Hepatocyte (in vitro differentiated cells): ENCODE results near the gene SAMD3. TPM values are rescaled to one million over a fixed set of nuclear protein-coding genes. Genes with fewer than 3 reads are reported as not detected.

Source experiments
- DNase-seq: peaks from one replicate; pipeline ENCODE4 v3.0.0-alpha.2; 2016; ENCODE audit warnings: low spot score
- H2AFZ ChIP-seq: fragments of 200-600 bp; sonication (generic); 2 replicates; pipeline ENCODE4 v1.6.0; 2016; ENCODE audit warnings: antibody characterized with exemption, mild to moderate bottlenecking
- H3K27ac ChIP-seq: fragments of 200-600 bp; sonication (generic); 2 replicates; pipeline ENCODE4 v1.5.1; 2016; ENCODE audit warnings: mild to moderate bottlenecking
- H3K27me3 ChIP-seq: fragments of 200-600 bp; sonication (generic); 2 replicates; pipeline ENCODE4 v1.6.1; 2016
- H3K36me3 ChIP-seq: fragments of 200-600 bp; sonication (generic); replicated peaks from 2 replicates; pipeline ENCODE4 v1.5.1; 2016; ENCODE audit warnings: low read depth; ENCODE audit not compliant: insufficient read depth
- H3K4me1 ChIP-seq: fragments of 200-600 bp; sonication (generic); 2 replicates; pipeline ENCODE4 v1.5.1; 2016; ENCODE audit warnings: mild to moderate bottlenecking, moderate library complexity; ENCODE audit not compliant: insufficient read depth
- H3K4me2 ChIP-seq: fragments of 200-600 bp; sonication (generic); 2 replicates; pipeline ENCODE4 v1.6.0; 2016
- H3K4me3 ChIP-seq: fragments of 200-600 bp; sonication (generic); 2 replicates; pipeline ENCODE4 v1.5.1; 2016; ENCODE audit warnings: mild to moderate bottlenecking
- H3K79me2 ChIP-seq: fragments of 200-600 bp; sonication (generic); 2 replicates; pipeline ENCODE4 v1.6.0; 2017; ENCODE audit warnings: mild to moderate bottlenecking
- H3K9me2 ChIP-seq: fragments of 200-600 bp; sonication (generic); replicated peaks from 2 replicates; pipeline ENCODE4 v1.6.0; 2017; ENCODE audit warnings: mild to moderate bottlenecking; ENCODE audit not compliant: insufficient read depth
- H3K9me3 ChIP-seq: fragments of 200-600 bp; sonication (generic); 2 replicates; pipeline ENCODE4 v1.5.1; 2016; ENCODE audit warnings: low read depth, mild to moderate bottlenecking
- H4K20me1 ChIP-seq: fragments of 200-600 bp; sonication (generic); 2 replicates; pipeline ENCODE4 v1.6.0; 2016; ENCODE audit warnings: mild to moderate bottlenecking; ENCODE audit not compliant: insufficient read depth, poor library complexity, severe bottlenecking
- CTCF ChIP-seq: fragments of 200-600 bp; sonication (generic); IDR thresholded peaks from 2 replicates; pipeline ENCODE4 v1.5.1; 2016; ENCODE audit warnings: antibody characterized with exemption, mild to moderate bottlenecking; ENCODE audit not compliant: poor library complexity
- EZH2 ChIP-seq: fragments of 200-600 bp; sonication (generic); IDR thresholded peaks from 2 replicates; pipeline ENCODE4 v1.6.1; 2016; ENCODE audit warnings: antibody characterized with exemption, mild to moderate bottlenecking, borderline replicate concordance
- EZH2phosphoT487 ChIP-seq: fragments of 200-600 bp; sonication (generic); IDR thresholded peaks from one replicate; pipeline ENCODE4 v1.6.1; 2018; ENCODE audit warnings: antibody characterized with exemption, mild to moderate bottlenecking, low read depth, moderate library complexity; ENCODE audit not compliant: unreplicated experiment, severe bottlenecking
- WGBS: methylation state at CpG from one replicate; pipeline ENCODE4 v1.1.6; 2016; ENCODE audit warnings: low lambda C conversion rate; ENCODE audit errors: missing lambda C conversion rate; 5-methylcytosine and 5-hydroxymethylcytosine counted together
- polyA plus RNA-seq: library from polyadenylated mRNA; unstranded; fragments of >200 nt; fragmentation: Nextera tagmentation; extraction: Ambion mirVana; gene quantifications from 2 replicates; pipeline ENCODE4 v1.2.1, GENCODE V29; 2016
- total RNA-seq: library from RNA; depleted of rRNA; stranded (reverse); fragments of >200 nt; gene quantifications from 2 replicates; pipeline ENCODE4 v1.2.3, GENCODE V29; 2014

Gene SAMD3
- total and polyA plus RNA-seq, 2 experiments from 2014 or later: 0.81 to 2.2 TPM

- Histone ChIP-seq H3K4me1 (no peaks in the 10 kb centered on the region), H3K4me2 (no peak overlapping the region), H2AFZ (no peak overlapping the region), H3K4me3 (no peak overlapping the region), H3K9me2 (no peaks in the 10 kb centered on the region), H3K27ac (no peak overlapping the region), H3K36me3 (no peaks in the 10 kb centered on the region), H3K9me3 (no peaks in the 10 kb centered on the region), H3K27me3 (no peaks in the 10 kb centered on the region), H3K79me2 (no peaks in the 10 kb centered on the region), H4K20me1 (no peaks in the 10 kb centered on the region)
- TF ChIP-seq EZH2phosphoT487 (no peak), CTCF (no peak)
- no peak for DNase-seq
- WGBS: 94% methylated on average over 3 of the region's 3 CpGs
Observed at GRCh38 chr6:130099119-130099518, 123.6 kb downstream of the SAMD3 start.

DNA sequence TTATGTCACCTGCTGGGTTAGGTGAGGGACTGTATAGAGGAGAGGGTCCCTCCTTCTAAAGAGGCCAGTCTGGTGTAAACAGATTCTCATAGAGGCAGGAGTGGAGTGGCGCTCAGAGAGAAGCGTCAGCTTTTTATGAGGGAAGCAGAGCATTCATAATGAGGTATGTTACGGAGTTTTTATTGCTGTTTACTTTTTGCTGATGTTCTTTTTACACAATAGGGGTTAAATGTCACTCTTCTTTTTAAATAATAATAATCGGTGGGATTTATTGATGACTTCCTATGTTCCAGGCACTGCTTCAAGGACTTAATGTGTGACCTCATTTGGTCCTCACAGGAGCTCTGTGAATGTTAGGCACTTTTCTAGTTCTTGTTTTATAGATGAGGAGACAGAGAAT lies 124.4 kb downstream of the SAMD3 start:
- TF ChIP-seq EZH2 (no peak), EZH2phosphoT487 (no peak), CTCF (no peak)
- no peaks in the 10 kb centered on the region for H3K79me2 ChIP-seq
- no peaks in the 10 kb centered on the region for H3K27me3 ChIP-seq
- H3K36me3 ChIP-seq: no peaks in the 10 kb centered on the region
- no peak overlapping the region for H3K27ac ChIP-seq
- no peak for DNase-seq
- no peak overlapping the region for H3K4me2 ChIP-seq
- no peaks in the 10 kb centered on the region for H3K9me3 ChIP-seq
- no peak overlapping the region for H2AFZ ChIP-seq
- WGBS: 78% methylated on average over 4 of the region's 4 CpGs
- H4K20me1 ChIP-seq: no peaks in the 10 kb centered on the region
- H3K9me2 ChIP-seq: no peaks in the 10 kb centered on the region
- H3K4me3 ChIP-seq: no peak overlapping the region
- H3K4me1 ChIP-seq: no peaks in the 10 kb centered on the region

Other genes starting within 250 kb of the SAMD3 start
- 20.1 and 21.8 TPM in 2 replicates for gene L3MBTL3, start 204.4 kb downstream of the SAMD3 start, total RNA-seq
- gene L3MBTL3, start 204.4 kb downstream of the SAMD3 start, polyA plus RNA-seq: 5.3 and 7.8 TPM in 2 replicates
- 28.5 and 32.9 TPM in 2 replicates for gene TMEM200A, start 143.1 kb upstream of the SAMD3 start, total RNA-seq
- gene TMEM200A, start 143.1 kb upstream of the SAMD3 start, polyA plus RNA-seq: 19.2 and 23.0 TPM in 2 replicates